ENCODE measurements around the gene OR5T1. TPM values are rescaled to one million over a fixed set of nuclear protein-coding genes. Genes with fewer than 3 reads are reported as not detected.

The OR5T1 gene
- not detected for total RNA-seq
- long read RNA-seq, donor 1, result 0 reads
- long read RNA-seq, donor 2, result 0 reads

DNA sequence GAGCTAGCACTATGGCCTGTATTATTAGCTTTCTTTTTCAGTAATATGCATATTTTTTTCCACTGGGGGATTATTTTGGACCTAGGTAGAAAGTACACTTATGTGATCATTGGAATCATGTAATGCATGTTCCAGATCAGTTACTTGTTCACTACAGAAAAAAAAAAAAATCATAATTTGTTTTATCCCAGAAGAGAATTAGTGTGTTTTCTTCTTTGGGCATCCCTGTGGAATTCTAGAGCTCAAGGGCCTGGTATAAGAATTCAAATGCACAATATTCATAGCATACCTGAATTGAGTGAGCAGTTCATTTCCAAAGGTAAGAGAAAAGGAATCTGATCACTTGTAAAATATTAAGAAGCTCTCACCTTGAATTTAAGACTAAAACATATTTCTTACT is at the start of gene OR5T1:
Gene OR5T1, plus strand, starts transcription at position 301 of the 400 bp plus-strand sequence. CDS start 1,485 bp downstream, outside the sequence.
- ATAC-seq (no peak), DNase-seq (no peak)
- TF ChIP-seq, protein P1, sequence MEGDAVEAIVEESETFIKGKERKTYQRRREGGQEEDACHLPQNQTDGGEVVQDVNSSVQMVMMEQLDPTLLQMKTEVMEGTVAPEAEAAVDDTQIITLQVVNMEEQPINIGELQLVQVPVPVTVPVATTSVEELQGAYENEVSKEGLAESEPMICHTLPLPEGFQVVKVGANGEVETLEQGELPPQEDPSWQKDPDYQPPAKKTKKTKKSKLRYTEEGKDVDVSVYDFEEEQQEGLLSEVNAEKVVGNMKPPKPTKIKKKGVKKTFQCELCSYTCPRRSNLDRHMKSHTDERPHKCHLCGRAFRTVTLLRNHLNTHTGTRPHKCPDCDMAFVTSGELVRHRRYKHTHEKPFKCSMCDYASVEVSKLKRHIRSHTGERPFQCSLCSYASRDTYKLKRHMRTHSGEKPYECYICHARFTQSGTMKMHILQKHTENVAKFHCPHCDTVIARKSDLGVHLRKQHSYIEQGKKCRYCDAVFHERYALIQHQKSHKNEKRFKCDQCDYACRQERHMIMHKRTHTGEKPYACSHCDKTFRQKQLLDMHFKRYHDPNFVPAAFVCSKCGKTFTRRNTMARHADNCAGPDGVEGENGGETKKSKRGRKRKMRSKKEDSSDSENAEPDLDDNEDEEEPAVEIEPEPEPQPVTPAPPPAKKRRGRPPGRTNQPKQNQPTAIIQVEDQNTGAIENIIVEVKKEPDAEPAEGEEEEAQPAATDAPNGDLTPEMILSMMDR (IDR thresholded peaks at IDR 0.05), result no peak
- Histone ChIP-seq H3K4me1 (ENCODE audit: low read depth) (no peaks in the 10 kb centered on the region), H3K9me3 (no peaks in the 10 kb centered on the region), H3K4me3 (no peak within 1 kb of the TSS), H3K36me3 (ENCODE audit: low read depth) (no peaks in the 10 kb centered on the region)
- intact Hi-C loops (cut with DNase I, micrococcal nuclease), result no loop called here

GRCh38 chr11:56234155-56234554 is 39.8 kb upstream of the OR5T1 start, which contains the start of gene OR5T2:
Gene OR5T2 (minus strand): TSS chr11:56234255. CDS start chr11:56233062, 1,193 bp downstream.
- TF ChIP-seq, protein P1 (IDR thresholded peaks at IDR 0.05), result no peak

GRCh38 chr11:56251954-56252353 is 22.0 kb upstream of the OR5T1 start, which contains the start of gene OR5T3:
Gene OR5T3 (plus strand): TSS chr11:56252254. CDS start chr11:56252254, 0 bp downstream.
- H3K4me3 ChIP-seq, result no peak within 1 kb of the TSS
- ATAC-seq (no peak), DNase-seq (no peak)
- no peaks in the 10 kb centered on the region for H3K36me3 ChIP-seq (ENCODE audit: low read depth)
- H3K9me3 ChIP-seq, result no peaks in the 10 kb centered on the region
- TF ChIP-seq, protein P1 (IDR thresholded peaks at IDR 0.05), result no peak
- intact Hi-C loops (cut with DNase I, micrococcal nuclease), result no loop called here
- H3K4me1 ChIP-seq (ENCODE audit: low read depth), result no peaks in the 10 kb centered on the region

More at GRCh38 chr11:56234155-56234554, 39.8 kb upstream of the OR5T1 start, which contains the start of gene OR5T2:
- DNase-seq, result no peak
- intact Hi-C loops (cut with DNase I, micrococcal nuclease), result no loop called here
- Histone ChIP-seq H3K4me1 (ENCODE audit: low read depth) (no peaks in the 10 kb centered on the region), H3K9me3 (no peaks in the 10 kb centered on the region), H3K4me3 (no peak within 1 kb of the TSS), H3K36me3 (ENCODE audit: low read depth) (no peaks in the 10 kb centered on the region)
- ATAC-seq, result no peak

DNA sequence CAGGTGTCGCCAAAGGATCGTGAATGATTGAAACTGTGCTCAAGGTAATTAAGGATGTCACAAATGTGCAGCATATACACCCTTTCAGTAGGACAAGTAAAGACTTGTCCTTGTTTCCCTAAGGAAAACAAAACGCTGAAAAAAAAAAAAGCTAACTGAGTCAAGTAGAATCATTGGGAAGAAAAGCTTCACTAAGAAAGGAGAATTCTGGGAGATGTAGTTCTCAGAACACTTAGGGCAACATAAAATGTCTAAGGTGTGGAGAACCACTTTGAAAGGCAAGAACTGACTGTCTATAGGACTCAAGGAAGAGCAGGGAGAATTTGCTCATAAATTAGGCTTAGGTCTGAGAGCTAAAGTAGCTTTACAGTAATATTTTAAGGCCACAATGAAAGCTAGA is 2.9 kb upstream of the OR5T1 start:
- intact Hi-C loops (cut with DNase I, micrococcal nuclease), result no loop called here
- H3K36me3 ChIP-seq (ENCODE audit: low read depth), result no peaks in the 10 kb centered on the region
- no peak for DNase-seq
- no peaks in the 10 kb centered on the region for H3K4me1 ChIP-seq (ENCODE audit: low read depth)
- no peak for ATAC-seq
- TF ChIP-seq, protein P1 (IDR thresholded peaks at IDR 0.05), result no peak
- no peak overlapping the region for H3K4me3 ChIP-seq
- no peaks in the 10 kb centered on the region for H3K9me3 ChIP-seq

DNA sequence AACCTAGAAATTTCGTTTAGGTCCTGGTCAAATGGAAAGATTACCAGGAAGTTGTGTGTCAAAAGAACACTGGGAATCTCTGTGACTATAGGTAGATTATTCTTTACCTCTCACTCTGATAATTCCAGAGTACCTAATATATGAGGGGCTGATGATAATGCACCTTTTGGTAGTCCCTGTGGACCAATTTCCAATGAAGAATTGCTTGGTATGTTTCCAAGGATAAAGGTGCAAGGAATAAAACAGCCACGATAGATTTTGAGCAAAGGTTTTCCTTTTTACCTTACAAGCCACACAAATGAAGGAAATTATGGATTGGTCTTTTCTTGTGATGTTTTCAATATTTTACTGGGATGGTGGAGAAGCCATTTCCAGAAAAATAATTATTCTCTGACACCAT is 18.2 kb downstream of the OR5T1 start, which contains the start of gene OR8H1:
Gene OR8H1, minus strand, starts transcription at position 101 of the 400 bp plus-strand sequence. CDS start 1,192 bp downstream, outside the sequence.
- TF ChIP-seq, protein P1 (IDR thresholded peaks at IDR 0.05), result no peak
- H3K4me3 ChIP-seq, result no peak within 1 kb of the TSS
- ATAC-seq (no peak), DNase-seq (no peak)
- H3K36me3 ChIP-seq (ENCODE audit: low read depth), result no peaks in the 10 kb centered on the region
- intact Hi-C loops (cut with DNase I, micrococcal nuclease), result no loop called here
- H3K9me3 ChIP-seq, result no peaks in the 10 kb centered on the region
- no peaks in the 10 kb centered on the region for H3K4me1 ChIP-seq (ENCODE audit: low read depth)

Measured in mucosa of descending colon (tissue), 3 donors.